ENCODE results near the gene UNC13A. TPM values are rescaled to one million over a fixed set of nuclear protein-coding genes. Genes with fewer than 3 reads are reported as not detected.

The UNC13A gene
- total RNA-seq, 3 donors from 2014 or later: under 0.01 to 0.15 TPM; not detected in 1

GRCh38 chr19:17686592-17687024, 1.5 kb downstream of the UNC13A start:
- intact Hi-C loops (cut with DNase I; ENCODE audit: low total_unique reads): no loop called here
- Histone ChIP-seq H3K27ac (no peak overlapping the region), H3K27me3 (peaks cover 9 to 86% of the 10 kb centered on the region in 2 donors), H3K9me3 (no peaks in the 10 kb centered on the region), H3K4me3 (peak overlapping the region in 1 of 3 donors; percentile 54), H3K4me1 (no peaks in the 10 kb centered on the region), H3K36me3 (no peaks in the 10 kb centered on the region)
- TF ChIP-seq CTCF (IDR thresholded peaks at IDR 0.05): no peak
- no peak for TF ChIP-seq POLR2AphosphoS5 (IDR thresholded peaks at IDR 0.05)
- no peak for TF ChIP-seq POLR2A (IDR thresholded peaks at IDR 0.05)
- DNase-seq (ENCODE audit: low spot score in 2 of 2): no peak

- no peak for TF ChIP-seq POLR2AphosphoS5 (IDR thresholded peaks at IDR 0.05)
- DNase-seq (ENCODE audit: low spot score in 2 of 2): no peak
- intact Hi-C loops (cut with DNase I; ENCODE audit: low total_unique reads): no loop called here
- Histone ChIP-seq H3K27me3 (peaks cover 9 to 88% of the 10 kb centered on the region in 2 donors), H3K36me3 (no peaks in the 10 kb centered on the region), H3K4me3 (peak overlapping the region in 1 of 3 donors; percentile 54), H3K9me3 (no peaks in the 10 kb centered on the region), H3K4me1 (no peaks in the 10 kb centered on the region), H3K27ac (no peak overlapping the region)
Measured at GRCh38 chr19:17686023-17686521, 2.1 kb downstream of the UNC13A start.

GRCh38 chr19:17685451-17686022, 2.6 kb downstream of the UNC13A start:
- no peak overlapping the region for H3K4me3 ChIP-seq
- TF ChIP-seq POLR2A (IDR thresholded peaks at IDR 0.05) (no peak), POLR2AphosphoS5 (IDR thresholded peaks at IDR 0.05) (no peak), CTCF (IDR thresholded peaks at IDR 0.05) (no peak)
- peaks cover 9 to 91% of the 10 kb centered on the region in 2 donors for H3K27me3 ChIP-seq
- H3K27ac ChIP-seq: no peak overlapping the region
- no peak for DNase-seq (ENCODE audit: low spot score in 2 of 2)
- no peaks in the 10 kb centered on the region for H3K36me3 ChIP-seq
- no peaks in the 10 kb centered on the region for H3K9me3 ChIP-seq
- intact Hi-C loops (cut with DNase I; ENCODE audit: low total_unique reads): no loop called here
- no peaks in the 10 kb centered on the region for H3K4me1 ChIP-seq

GRCh38 chr19:17684256-17684655, 3.9 kb downstream of the UNC13A start:
- no peak for TF ChIP-seq POLR2A (IDR thresholded peaks at IDR 0.05)
- TF ChIP-seq CTCF (IDR thresholded peaks at IDR 0.05): no peak
- TF ChIP-seq POLR2AphosphoS5 (IDR thresholded peaks at IDR 0.05): no peak
- Histone ChIP-seq H3K27ac (no peak overlapping the region), H3K27me3 (peaks cover 9 to 96% of the 10 kb centered on the region in 2 donors)

GRCh38 chr19:17683078-17683477, 5.1 kb downstream of the UNC13A start:
- Histone ChIP-seq H3K4me3 (no peak overlapping the region), H3K36me3 (no peaks in the 10 kb centered on the region), H3K4me1 (no peaks in the 10 kb centered on the region), H3K27ac (no peak overlapping the region), H3K9me3 (no peaks in the 10 kb centered on the region), H3K27me3 (peaks cover 9 to 93% of the 10 kb centered on the region in 2 donors)
- no peak for TF ChIP-seq POLR2A (IDR thresholded peaks at IDR 0.05)
- TF ChIP-seq CTCF (IDR thresholded peaks at IDR 0.05): no peak
- no peak for TF ChIP-seq POLR2AphosphoS5 (IDR thresholded peaks at IDR 0.05)
- DNase-seq (ENCODE audit: low spot score in 2 of 2): no peak
- intact Hi-C loops (cut with DNase I; ENCODE audit: low total_unique reads): no loop called here

More at GRCh38 chr19:17684256-17684655, 3.9 kb downstream of the UNC13A start:
- H3K36me3 ChIP-seq: no peaks in the 10 kb centered on the region
- no peak for DNase-seq (ENCODE audit: low spot score in 2 of 2)
- H3K9me3 ChIP-seq: no peaks in the 10 kb centered on the region
- H3K4me1 ChIP-seq: no peaks in the 10 kb centered on the region
- intact Hi-C loops (cut with DNase I; ENCODE audit: low total_unique reads): no loop called here
- H3K4me3 ChIP-seq: no peak overlapping the region
